GM21825 (cell line): ENCODE results near the gene GET4.
"Not testable (repeated sequence)": the region's sequence is repeated elsewhere in the genome, so short reads cannot be mapped to it uniquely, and the experiment has no call there.

Experiments used
- ATAC-seq: cut with Tn5 transposase; IDR thresholded peaks from one replicate; pipeline ENCODE4 v1.9.1; 2021; ENCODE audit warnings: mild to moderate bottlenecking, moderate library complexity; ENCODE audit not compliant: unreplicated experiment

The GET4 gene

DNA sequence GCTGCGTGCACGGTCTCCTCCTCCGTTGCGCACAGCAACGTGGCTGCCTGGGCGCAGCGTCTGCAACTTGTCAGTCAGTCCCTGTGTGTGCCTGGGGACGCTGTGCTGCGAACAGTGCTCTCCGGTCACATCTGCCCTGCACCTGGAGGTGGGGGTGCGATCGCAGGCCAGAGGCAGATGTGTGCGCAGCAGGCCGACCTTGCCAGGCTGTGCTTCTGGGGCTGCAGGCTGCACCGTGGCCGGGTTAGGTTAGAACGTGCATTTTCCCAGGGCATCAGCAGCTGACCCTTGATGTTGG is 8.2 kb upstream of the GET4 start:
- no peak for ATAC-seq

- ATAC-seq, result no peak
These were observed 7.0 kb upstream of the GET4 start for GRCh38 chr7:869348-869747.

DNA sequence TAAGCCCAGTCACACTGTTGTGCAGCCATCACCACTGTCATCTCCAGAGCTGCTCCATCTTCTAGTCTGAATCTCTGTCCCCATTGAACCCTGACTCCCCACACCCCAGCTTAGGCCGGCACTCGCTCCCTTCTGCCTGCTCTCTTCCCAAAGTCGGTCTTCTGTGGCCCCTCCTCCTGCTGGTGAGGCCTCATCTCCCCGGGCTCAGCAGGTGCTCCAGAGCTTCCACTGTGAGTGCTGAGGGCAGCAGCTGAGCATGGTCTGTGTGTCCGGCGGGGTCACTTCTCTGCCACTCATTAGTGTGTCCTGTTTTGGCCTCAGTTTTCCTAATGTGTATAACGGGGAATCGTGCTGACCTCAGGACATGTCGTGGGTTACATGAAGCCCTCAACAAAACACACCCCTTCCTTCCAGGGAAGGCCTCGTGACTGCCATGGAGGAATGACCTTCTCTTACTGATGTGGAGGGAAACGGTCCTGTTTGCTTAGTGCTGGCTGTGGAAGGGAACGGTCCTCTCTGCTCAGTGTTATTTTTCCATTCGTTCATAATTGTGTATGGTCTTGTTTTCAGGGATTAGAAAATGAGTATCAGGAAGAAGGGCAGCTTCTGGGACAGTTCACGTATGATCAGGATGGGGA is 4.3 kb upstream of the GET4 start:
- no peak for ATAC-seq

DNA sequence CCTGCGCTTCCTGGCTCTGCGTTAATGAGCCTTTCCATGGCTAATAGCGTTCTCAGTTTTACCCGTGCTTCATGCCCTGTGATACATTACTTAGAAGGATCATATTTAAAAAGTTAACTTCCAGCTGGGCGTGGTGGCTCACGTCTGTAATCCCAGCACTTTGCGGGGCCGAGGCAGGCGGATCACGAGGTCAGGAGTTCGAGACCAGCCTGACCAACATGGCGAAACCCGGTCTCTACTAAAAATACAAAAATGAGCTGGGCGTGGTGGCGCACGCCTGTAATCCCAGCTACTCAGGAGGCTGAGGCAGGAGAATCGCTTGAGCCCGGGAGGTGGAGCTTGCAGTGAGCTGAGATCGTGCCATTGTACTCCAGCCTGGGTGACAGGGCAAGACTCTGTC is 3.7 kb upstream of the GET4 start:
- not testable (repeated sequence) for ATAC-seq

GRCh38 chr7:873367-874002 is 2.9 kb upstream of the GET4 start:
- no peak for ATAC-seq

DNA sequence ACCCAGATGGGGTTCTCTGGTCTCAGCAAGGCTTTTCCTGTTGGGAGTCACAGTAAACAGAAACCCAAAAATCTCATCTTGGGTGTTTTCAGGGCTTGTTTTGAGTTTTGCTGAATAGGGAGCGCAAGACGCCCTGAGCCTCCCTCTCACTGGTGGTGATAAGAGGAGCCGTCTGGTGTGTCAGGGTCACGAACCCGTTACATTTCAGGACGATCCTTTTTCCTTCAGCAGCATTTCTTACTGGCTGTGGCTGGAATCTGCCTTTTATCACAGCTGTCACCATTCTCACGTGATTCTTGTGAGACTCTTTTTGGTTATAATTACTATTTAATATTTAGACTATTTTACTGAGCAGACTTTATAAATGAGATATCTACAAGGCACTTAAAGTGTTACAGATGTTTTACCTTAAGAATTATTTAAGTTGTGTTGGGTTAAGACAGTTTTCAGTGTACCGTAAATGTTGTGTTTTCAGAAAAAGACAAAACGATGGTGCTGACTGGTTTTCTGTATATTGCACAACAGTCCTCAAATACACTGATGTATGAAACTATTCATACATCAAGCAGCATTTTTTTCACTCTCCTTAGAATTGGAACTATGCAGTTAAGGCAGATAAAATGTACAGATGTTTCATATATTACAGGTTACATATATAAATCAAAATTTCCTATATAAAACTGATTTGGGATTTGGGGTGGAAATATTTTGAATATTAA is 2.2 kb upstream of the GET4 start:
- no peak for ATAC-seq

DNA sequence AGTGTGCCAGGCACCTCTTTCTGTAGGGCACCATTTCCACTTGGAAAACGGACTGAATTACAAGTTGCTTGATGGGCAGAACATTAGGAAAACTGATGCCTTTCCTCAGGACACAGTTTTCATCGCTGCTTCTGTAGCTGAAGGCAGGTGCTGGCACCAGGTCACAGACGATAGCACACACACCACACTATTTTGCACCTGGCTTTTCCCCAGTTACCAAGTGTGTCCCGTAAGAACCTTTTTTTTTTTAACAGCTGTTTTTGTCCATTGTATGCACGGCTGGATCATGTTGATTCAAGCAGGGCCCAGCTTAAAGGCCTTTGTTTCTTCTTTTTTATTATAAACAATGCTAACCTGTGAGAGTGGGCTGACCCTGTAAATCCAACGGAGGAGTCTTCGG is 1.3 kb upstream of the GET4 start:
- no peak for ATAC-seq

DNA sequence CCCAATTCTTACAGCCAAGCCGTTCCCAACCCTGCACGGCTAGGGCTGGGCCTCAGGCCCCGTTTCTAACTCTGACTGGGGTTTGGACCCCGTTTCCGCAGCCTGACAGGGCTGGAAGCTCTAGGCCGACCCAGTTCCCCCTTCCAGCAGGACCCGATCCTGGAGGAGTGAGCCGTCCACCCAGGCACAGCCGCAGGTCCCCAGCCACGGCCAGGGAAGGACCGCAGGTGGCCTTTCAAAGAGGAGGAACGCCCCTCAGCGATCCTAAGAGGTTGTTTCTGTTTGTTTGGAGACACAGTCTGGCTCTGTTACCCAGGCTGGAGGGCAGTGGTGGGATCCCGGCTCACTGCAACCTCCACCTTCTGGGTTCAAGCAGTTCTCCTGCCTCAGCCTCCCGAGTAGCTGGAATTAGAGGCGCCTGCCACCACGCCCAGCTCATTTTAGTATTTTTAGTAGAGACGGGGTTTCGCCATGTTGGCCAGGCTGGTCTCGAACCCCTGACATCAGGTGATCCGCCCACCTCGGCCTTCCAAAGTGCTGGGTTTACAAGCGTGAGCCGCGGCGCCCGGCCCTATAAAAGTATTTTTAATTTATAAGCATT is 778 bp upstream of the GET4 start:
- no peak for ATAC-seq

DNA sequence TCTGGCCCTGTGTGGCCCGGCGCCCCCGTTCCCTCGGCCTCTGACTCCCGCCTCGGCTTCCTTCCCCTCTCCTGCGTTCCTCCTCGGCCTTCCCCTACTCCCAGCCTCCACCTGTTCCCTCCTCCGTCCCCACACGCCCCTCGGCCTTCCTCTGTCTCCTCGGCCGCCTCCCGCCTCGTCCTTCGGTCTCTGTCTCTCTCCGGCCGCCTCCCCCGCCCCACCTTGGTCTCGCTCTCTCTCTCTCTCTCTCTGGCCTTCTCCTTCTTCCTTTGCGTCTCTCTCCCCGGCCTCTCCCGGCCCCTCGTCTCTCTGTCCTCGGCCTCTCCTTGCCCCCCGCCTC is 588 bp downstream of the GET4 start:
- no peak for ATAC-seq

GRCh38 chr7:877312-878232 is 1.2 kb downstream of the GET4 start:
- no peak for ATAC-seq

GRCh38 chr7:879093-879492 is 2.7 kb downstream of the GET4 start:
- ATAC-seq, result no peak

- ATAC-seq, result no peak
These were observed 3.4 kb downstream of the GET4 start for GRCh38 chr7:879706-880105.

GRCh38 chr7:880450-880849 is 4.1 kb downstream of the GET4 start:
- ATAC-seq, result no peak

- ATAC-seq, result no peak
These were observed 5.3 kb downstream of the GET4 start for GRCh38 chr7:881441-882234.

- ATAC-seq, result no peak
These were observed 6.1 kb downstream of the GET4 start for GRCh38 chr7:882336-883035.

- no peak for ATAC-seq
These were observed 7.0 kb downstream of the GET4 start for GRCh38 chr7:883055-884021.

- no peak for ATAC-seq
These were observed 8.0 kb downstream of the GET4 start for GRCh38 chr7:884191-885003.
